Measurements from ENCODE around the gene CUEDC2.

GRCh38 chr10:102412293-102412692 lies 20.1 kb downstream of the CUEDC2 start:
- TF ChIP-seq POLR2A (IDR thresholded peaks at IDR 0.05) = no peak
- TF ChIP-seq CTCF (IDR thresholded peaks at IDR 0.05) = no peak

Measured in testis (tissue), 2 donors.